Astrocyte (in vitro differentiated cells and primary cell): ENCODE results near the gene TENM4. TPM values are rescaled to one million over a fixed set of nuclear protein-coding genes. Genes with fewer than 3 reads are reported as not detected.

Experiments
- DNase-seq: peaks from one replicate; pipeline ENCODE4 v3.0.0-alpha.2; 2010; ENCODE audit warnings: low read depth
- FAIRE-seq: peaks from 2 replicates; lab custom pipeline; 2011; peaks lifted over from hg19 to GRCh38; lab: Jason Lieb, UNC
- H2AFZ ChIP-seq: 2 replicates; pipeline ENCODE4 v1.6.0; 2012; ENCODE audit warnings: low read depth, low read length, inconsistent platforms
- H3K27ac ChIP-seq: 2 replicates; pipeline ENCODE4 v1.5.1; 2011; ENCODE audit warnings: low read depth, low read length, inconsistent platforms
- H3K27me3 ChIP-seq: 2 replicates; pipeline ENCODE4 v1.6.0; 2011; ENCODE audit warnings: low read length, inconsistent platforms; ENCODE audit not compliant: insufficient read depth
- H3K36me3 ChIP-seq: 2 replicates; pipeline ENCODE4 v1.5.1; 2011; ENCODE audit warnings: low read length, inconsistent platforms; ENCODE audit not compliant: insufficient read depth
- H3K4me1 ChIP-seq: 2 replicates; pipeline ENCODE4 v1.5.1; 2011; ENCODE audit warnings: low read length, inconsistent platforms; ENCODE audit not compliant: insufficient read depth
- H3K4me2 ChIP-seq: 2 replicates; pipeline ENCODE4 v1.6.0; 2012; ENCODE audit warnings: low read length, inconsistent platforms
- H3K4me3 ChIP-seq: 2 replicates; pipeline ENCODE4 v1.5.1; 2011; ENCODE audit warnings: low read depth, mild to moderate bottlenecking, low read length, inconsistent platforms; ENCODE audit not compliant: insufficient read depth
- H3K79me2 ChIP-seq: 2 replicates; pipeline ENCODE4 v1.6.0; 2012; ENCODE audit warnings: mild to moderate bottlenecking, low read length, inconsistent platforms; ENCODE audit not compliant: insufficient read depth
- H3K9ac ChIP-seq: 2 replicates; pipeline ENCODE4 v1.6.0; 2012; ENCODE audit warnings: mild to moderate bottlenecking, low read length, inconsistent platforms
- H3K9me3 ChIP-seq: 2 replicates; pipeline ENCODE4 v1.5.1; 2012; ENCODE audit warnings: low read depth, mild to moderate bottlenecking, low read length, inconsistent platforms; ENCODE audit not compliant: insufficient read depth
- H4K20me1 ChIP-seq: 2 replicates; pipeline ENCODE4 v1.6.0; 2012; ENCODE audit warnings: low read length, inconsistent platforms; ENCODE audit not compliant: insufficient read depth
- H3K27ac Mint-ChIP-seq: one replicate; pipeline ENCODE4 v1.8.0; 2021; ENCODE audit warnings: mild to moderate bottlenecking, mixed read lengths; ENCODE audit not compliant: unreplicated experiment
- H3K27me3 Mint-ChIP-seq: one replicate; pipeline ENCODE4 v1.8.0; 2021; ENCODE audit warnings: low read depth, mixed read lengths; ENCODE audit not compliant: unreplicated experiment
- H3K36me3 Mint-ChIP-seq: one replicate; pipeline ENCODE4 v1.8.0; 2021; ENCODE audit warnings: low read depth, mixed read lengths; ENCODE audit not compliant: unreplicated experiment
- H3K4me1 Mint-ChIP-seq: one replicate; pipeline ENCODE4 v1.8.0; 2021; ENCODE audit warnings: low read depth, mixed read lengths; ENCODE audit not compliant: unreplicated experiment
- H3K4me3 Mint-ChIP-seq: one replicate; pipeline ENCODE4 v1.8.0; 2021; ENCODE audit warnings: mild to moderate bottlenecking, moderate library complexity, mixed read lengths; ENCODE audit not compliant: unreplicated experiment
- H3K9me3 Mint-ChIP-seq: one replicate; pipeline ENCODE4 v1.8.0; 2021; ENCODE audit warnings: mild to moderate bottlenecking, mixed read lengths; ENCODE audit not compliant: unreplicated experiment
- CTCF ChIP-seq: IDR thresholded peaks from 2 replicates; pipeline ENCODE4 v1.5.1; 2011; ENCODE audit warnings: low read depth, mild to moderate bottlenecking, inconsistent platforms, low read length, moderate library complexity; ENCODE audit not compliant: insufficient read depth
- EZH2 ChIP-seq: IDR thresholded peaks from 2 replicates; pipeline ENCODE4 v1.6.1; 2012; ENCODE audit warnings: mild to moderate bottlenecking, low read length, inconsistent platforms; ENCODE audit not compliant: insufficient read depth
- total RNA-seq: library from RNA; stranded (reverse); gene quantifications from 2 replicates; pipeline ENCODE4 v1.2.1, GENCODE V29; 2021

TENM4 gene
- total RNA-seq, 1 donor from 2014 or later: 7.5 TPM

GRCh38 chr11:78797559-78797958, 643.3 kb downstream of the TENM4 start:
- no peak for TF ChIP-seq CTCF
- no peak for TF ChIP-seq EZH2
- Histone ChIP-seq H3K4me3 (no peak overlapping the region), H3K79me2 (no peaks in the 10 kb centered on the region), H4K20me1 (no peaks in the 10 kb centered on the region), H3K9me3 (no peaks in the 10 kb centered on the region), H3K36me3 (no peaks in the 10 kb centered on the region), H3K27ac (peak overlapping the region; percentile 72), H3K4me2 (peak overlapping the region; percentile 39), H3K9ac (peak overlapping the region; percentile 19), H2AFZ (no peak overlapping the region), H3K4me1 (peaks cover 51% of the 10 kb centered on the region), H3K27me3 (no peaks in the 10 kb centered on the region)
- FAIRE-seq: no peak
- Mint-ChIP-seq H3K27ac (no peak overlapping the region), H3K36me3 (peaks cover 11% of the 10 kb centered on the region), H3K27me3 (peaks cover 7% of the 10 kb centered on the region), H3K4me1 (peaks cover 25% of the 10 kb centered on the region), H3K9me3 (peaks cover 8% of the 10 kb centered on the region), H3K4me3 (no peak overlapping the region)
- no peak for DNase-seq

- Histone ChIP-seq H2AFZ (no peak overlapping the region), H4K20me1 (no peaks in the 10 kb centered on the region), H3K9ac (peak overlapping the region; percentile 3), H3K36me3 (no peaks in the 10 kb centered on the region), H3K27ac (peak overlapping the region; percentile 72), H3K4me3 (no peak overlapping the region), H3K9me3 (no peaks in the 10 kb centered on the region), H3K79me2 (no peaks in the 10 kb centered on the region), H3K4me1 (peaks cover 45% of the 10 kb centered on the region), H3K4me2 (peak overlapping the region; percentile 39), H3K27me3 (no peaks in the 10 kb centered on the region)
- FAIRE-seq: peak; percentile 32
- Mint-ChIP-seq H3K27me3 (peaks cover 7% of the 10 kb centered on the region), H3K4me3 (no peak overlapping the region), H3K4me1 (peaks cover 21% of the 10 kb centered on the region), H3K9me3 (peaks cover 8% of the 10 kb centered on the region), H3K27ac (no peak overlapping the region), H3K36me3 (peaks cover 11% of the 10 kb centered on the region)
- TF ChIP-seq EZH2 (no peak), CTCF (no peak)
- DNase-seq: peak; percentile 96
These were observed 643.9 kb downstream of the TENM4 start for GRCh38 chr11:78796956-78797355.

GRCh38 chr11:78795621-78796261, 645.1 kb downstream of the TENM4 start:
- no peaks in the 10 kb centered on the region for H4K20me1 ChIP-seq
- H3K9ac ChIP-seq: no peak overlapping the region
- peaks cover 8% of the 10 kb centered on the region for H3K9me3 Mint-ChIP-seq
- H3K4me3 Mint-ChIP-seq: no peak overlapping the region
- H2AFZ ChIP-seq: peak overlapping the region; percentile 23
- H3K36me3 ChIP-seq: no peaks in the 10 kb centered on the region
- no peak for TF ChIP-seq EZH2
- FAIRE-seq (no peak), DNase-seq (peak; percentile 90)
- peaks cover 9% of the 10 kb centered on the region for H3K27me3 Mint-ChIP-seq
- H3K9me3 ChIP-seq: no peaks in the 10 kb centered on the region
- peaks cover 9% of the 10 kb centered on the region for H3K4me1 Mint-ChIP-seq
- H3K4me2 ChIP-seq: peak overlapping the region; percentile 39
- no peaks in the 10 kb centered on the region for H3K79me2 ChIP-seq
- H3K27ac ChIP-seq: peak overlapping the region; percentile 72
- H3K4me3 ChIP-seq: no peak overlapping the region
- H3K36me3 Mint-ChIP-seq: peaks cover 11% of the 10 kb centered on the region
- no peaks in the 10 kb centered on the region for H3K27me3 ChIP-seq
- H3K4me1 ChIP-seq: peaks cover 33% of the 10 kb centered on the region
- H3K27ac Mint-ChIP-seq: no peak overlapping the region
